ENCODE measurements around the gene APLP2.

Gene APLP2

GRCh38 chr11:130137999-130138398 is 68.3 kb downstream of the APLP2 start:
- no peak overlapping the region for H3K4me3 ChIP-seq (ENCODE audit: low read depth, low read length)
- no peak for DNase-seq (ENCODE audit: low read depth)
- no peak for TF ChIP-seq CTCF (IDR thresholded peaks at IDR 0.05; ENCODE audit: insufficient read depth, low read depth, low read length, missing control alignments)

- H3K4me3 ChIP-seq (ENCODE audit: low read depth, low read length) = no peak overlapping the region
- DNase-seq (ENCODE audit: low read depth) = no peak
- no peak for TF ChIP-seq CTCF (IDR thresholded peaks at IDR 0.05; ENCODE audit: insufficient read depth, low read depth, low read length, missing control alignments)
Observed at GRCh38 chr11:130139401-130139800, 69.7 kb downstream of the APLP2 start.

GRCh38 chr11:130141561-130142341 is 72.1 kb downstream of the APLP2 start:
- no peak for TF ChIP-seq CTCF (IDR thresholded peaks at IDR 0.05; ENCODE audit: insufficient read depth, low read depth, low read length, missing control alignments)
- H3K4me3 ChIP-seq (ENCODE audit: low read depth, low read length) = no peak overlapping the region
- DNase-seq (ENCODE audit: low read depth) = no peak

- TF ChIP-seq CTCF (IDR thresholded peaks at IDR 0.05; ENCODE audit: insufficient read depth, low read depth, low read length, missing control alignments) = no peak
- H3K4me3 ChIP-seq (ENCODE audit: low read depth, low read length) = no peak overlapping the region
- DNase-seq (ENCODE audit: low read depth) = no peak
Observed at GRCh38 chr11:130144141-130144540, 74.4 kb downstream of the APLP2 start.

- no peak for TF ChIP-seq CTCF (IDR thresholded peaks at IDR 0.05; ENCODE audit: insufficient read depth, low read depth, low read length, missing control alignments)
- no peak for DNase-seq (ENCODE audit: low read depth)
- H3K4me3 ChIP-seq (ENCODE audit: low read depth, low read length) = no peak overlapping the region
Observed at GRCh38 chr11:130144861-130145281, 75.2 kb downstream of the APLP2 start.

GRCh38 chr11:130145311-130145812 is 75.7 kb downstream of the APLP2 start:
- no peak for TF ChIP-seq CTCF (IDR thresholded peaks at IDR 0.05; ENCODE audit: insufficient read depth, low read depth, low read length, missing control alignments)
- no peak overlapping the region for H3K4me3 ChIP-seq (ENCODE audit: low read depth, low read length)
- DNase-seq (ENCODE audit: low read depth) = no peak
